ENCODE results near the gene C15orf62.

The C15orf62 gene

GRCh38 chr15:40785164-40785563 lies 15.4 kb downstream of the C15orf62 start:
- no peak for DNase-seq (ENCODE audit: low spot score)

- no peak for DNase-seq (ENCODE audit: low spot score)
Observed at GRCh38 chr15:40785814-40786213, 16.0 kb downstream of the C15orf62 start.

- no peak for DNase-seq (ENCODE audit: low spot score)
Observed at GRCh38 chr15:40787344-40787841, 17.6 kb downstream of the C15orf62 start.

GRCh38 chr15:40787991-40788390 lies 18.2 kb downstream of the C15orf62 start:
- DNase-seq (ENCODE audit: low spot score), result no peak

- no peak for DNase-seq (ENCODE audit: low spot score)
Observed at GRCh38 chr15:40789119-40789518, 19.3 kb downstream of the C15orf62 start.

GRCh38 chr15:40789999-40790398 lies 20.2 kb downstream of the C15orf62 start:
- DNase-seq (ENCODE audit: low spot score), result no peak

- DNase-seq (ENCODE audit: low spot score), result no peak
Observed at GRCh38 chr15:40790718-40791117, 20.9 kb downstream of the C15orf62 start.

GRCh38 chr15:40792394-40792793 lies 22.6 kb downstream of the C15orf62 start:
- no peak for DNase-seq (ENCODE audit: low spot score)

GRCh38 chr15:40793216-40793989 lies 23.6 kb downstream of the C15orf62 start:
- peak; percentile 89 for DNase-seq (ENCODE audit: low spot score)

GRCh38 chr15:40796041-40796440 lies 26.3 kb downstream of the C15orf62 start:
- DNase-seq (ENCODE audit: low spot score), result no peak

GRCh38 chr15:40796512-40796911 lies 26.7 kb downstream of the C15orf62 start:
- DNase-seq (ENCODE audit: low spot score), result no peak

GRCh38 chr15:40799523-40799922 lies 29.7 kb downstream of the C15orf62 start:
- no peak for DNase-seq (ENCODE audit: low spot score)

- DNase-seq (ENCODE audit: low spot score), result no peak
Observed at GRCh38 chr15:40803076-40803475, 33.3 kb downstream of the C15orf62 start.

GRCh38 chr15:40803688-40804087 lies 33.9 kb downstream of the C15orf62 start:
- DNase-seq (ENCODE audit: low spot score), result no peak

- no peak for DNase-seq (ENCODE audit: low spot score)
Observed at GRCh38 chr15:40806672-40807027, 36.9 kb downstream of the C15orf62 start.

GRCh38 chr15:40807028-40807887 lies 37.5 kb downstream of the C15orf62 start, which contains the start of the genes DNAJC17 and ZFYVE19:
Gene DNAJC17, minus strand, starts transcription at chr15:40807473. Its CDS starts 27 bp downstream, at chr15:40807446.
Gene ZFYVE19, plus strand, starts transcription at chr15:40807089. Its CDS starts 501 bp downstream, at chr15:40807590.
- peak; percentile 98 for DNase-seq (ENCODE audit: low spot score)

GRCh38 chr15:40807888-40808461 lies 38.2 kb downstream of the C15orf62 start:
- DNase-seq (ENCODE audit: low spot score), result no peak

- DNase-seq (ENCODE audit: low spot score), result no peak
Observed at GRCh38 chr15:40808861-40809450, 39.2 kb downstream of the C15orf62 start.

- DNase-seq (ENCODE audit: low spot score), result no peak
Observed at GRCh38 chr15:40812721-40813425, 43.1 kb downstream of the C15orf62 start.

- no peak for DNase-seq (ENCODE audit: low spot score)
Observed at GRCh38 chr15:40815042-40815698, 45.4 kb downstream of the C15orf62 start.

GRCh38 chr15:40819048-40819447 lies 49.3 kb downstream of the C15orf62 start:
- no peak for DNase-seq (ENCODE audit: low spot score)

Measured in kidney capillary endothelial cell (primary cell).